GM18505 (cell line): ENCODE data around the gene TLE3.
A peak's percentile ranks its signal among the peaks of the same experiment; 100 is the strongest.

Experiments
- ATAC-seq: cut with Tn5 transposase; IDR thresholded peaks from one replicate; pipeline ENCODE4 v1.9.1; 2021; ENCODE audit not compliant: unreplicated experiment
- POLR2A ChIP-seq: IDR thresholded peaks from 4 replicates; pipeline ENCODE4 v1.6.1; 2011; ENCODE audit warnings: borderline replicate concordance; ENCODE audit not compliant: insufficient read depth, insufficient read length; ENCODE audit errors: extremely low read depth

TLE3 gene

DNA sequence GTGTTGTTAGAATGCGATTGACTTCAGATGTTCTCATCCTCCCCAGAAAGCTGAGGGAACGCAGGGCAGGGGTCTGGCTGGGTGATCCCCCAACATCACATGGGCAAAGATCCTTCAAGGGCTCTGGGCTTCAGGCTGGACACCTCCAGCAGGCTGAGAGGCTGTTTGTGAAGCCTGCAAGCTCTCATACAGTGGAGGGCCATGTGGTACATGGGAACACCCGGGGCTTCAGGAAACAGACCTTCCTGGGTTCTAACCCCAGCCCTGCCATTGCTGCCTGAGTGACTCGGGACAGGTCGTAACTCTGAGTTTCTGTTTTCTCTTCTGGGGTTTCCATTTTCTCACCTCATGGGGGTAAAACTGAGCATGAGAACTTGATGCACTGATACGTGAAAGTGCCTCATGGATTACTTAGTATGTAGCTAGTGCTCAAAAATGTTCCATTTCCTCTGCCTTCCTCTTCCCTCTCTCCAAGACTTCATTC, 81.2 kb downstream of the TLE3 start:
- no peak for ATAC-seq
- TF ChIP-seq POLR2A = peak; percentile 57

DNA sequence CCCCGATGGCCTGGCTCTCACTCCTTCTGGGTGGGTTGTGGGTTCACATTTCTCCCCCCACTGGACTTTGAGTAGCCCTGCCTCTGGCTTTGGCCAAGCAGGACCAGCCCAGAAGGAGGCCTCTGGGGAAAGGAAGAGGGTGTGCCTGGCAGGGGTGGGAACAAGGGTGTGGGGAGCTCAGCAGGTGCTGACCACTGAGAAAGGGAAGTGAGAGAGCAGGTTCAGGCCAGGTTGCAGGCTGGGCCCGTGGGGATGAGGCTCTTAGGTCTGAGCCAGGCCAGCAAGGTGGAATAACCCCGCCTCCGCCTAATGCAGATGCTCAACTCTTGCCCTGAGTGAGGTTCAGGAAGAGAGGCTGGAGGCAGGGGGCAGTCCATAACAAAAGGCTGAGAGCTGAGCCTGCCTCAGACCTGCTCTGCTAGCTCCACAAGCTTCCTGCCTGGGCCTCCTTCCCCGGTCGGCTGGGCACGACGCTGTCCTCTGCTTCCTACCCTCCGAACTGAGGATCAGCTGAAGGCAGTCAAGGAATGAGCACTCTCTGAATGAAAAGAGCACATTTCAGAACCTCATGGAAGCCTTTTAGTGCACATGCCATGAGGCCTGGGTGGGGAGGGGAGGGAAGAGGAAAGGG, 82.7 kb downstream of the TLE3 start:
- peak; percentile 74 for ATAC-seq

DNA sequence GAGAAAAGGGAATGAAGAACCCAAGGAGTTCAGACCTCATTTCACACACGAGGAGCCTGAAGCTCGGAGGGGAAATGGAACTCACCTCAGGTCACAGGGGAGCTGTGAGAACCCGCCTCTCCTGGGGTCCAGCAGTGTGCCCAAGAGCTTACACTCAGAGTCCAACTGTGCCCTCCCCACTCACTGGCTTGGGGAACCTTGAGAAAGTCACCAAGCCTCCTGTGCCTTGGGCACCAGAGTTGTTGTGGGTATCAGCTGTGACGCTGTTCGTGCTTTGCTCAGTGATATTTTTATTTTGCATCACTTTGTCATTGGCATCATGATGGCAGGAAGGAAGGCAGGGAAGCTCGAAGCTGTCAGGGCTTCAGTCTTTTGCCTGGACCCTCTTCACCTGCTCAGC, 83.4 kb downstream of the TLE3 start:
- no peak for TF ChIP-seq POLR2A
- ATAC-seq = no peak

More for the DNA sequence above, 82.7 kb downstream of the TLE3 start:
- peak; percentile 64 for TF ChIP-seq POLR2A

DNA sequence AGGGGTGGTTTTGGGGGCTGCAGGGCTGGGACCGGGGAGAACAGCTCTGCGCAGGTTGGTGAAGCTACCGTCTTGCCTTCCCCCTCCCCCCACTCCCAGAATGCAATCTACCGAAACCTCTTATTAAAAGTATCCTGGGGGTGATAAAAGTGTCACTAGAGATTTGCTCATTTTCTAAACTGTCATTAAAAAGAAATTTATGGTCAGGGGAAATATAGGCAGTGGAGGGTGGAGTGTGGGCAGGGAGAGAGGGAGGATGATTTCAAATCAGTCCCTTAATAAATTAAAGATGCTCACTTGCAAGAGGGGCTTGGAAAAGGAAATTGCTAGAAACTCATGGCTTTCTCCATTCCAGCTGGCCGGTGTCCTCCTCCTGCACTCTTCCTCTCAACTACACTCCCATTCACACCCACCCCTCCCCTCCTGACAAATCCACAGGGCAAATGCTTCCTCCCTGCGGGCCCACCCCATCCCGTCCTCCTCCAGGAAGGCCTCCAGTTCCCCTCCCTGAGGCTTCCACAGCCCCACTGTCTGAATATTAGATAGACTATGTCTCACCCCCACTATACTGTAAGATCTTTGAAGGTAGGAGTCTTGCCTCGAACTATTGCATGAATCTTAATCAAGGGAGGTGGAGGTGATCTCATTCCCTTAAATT, 83.9 kb downstream of the TLE3 start:
- ATAC-seq = no peak
- TF ChIP-seq POLR2A = no peak

DNA sequence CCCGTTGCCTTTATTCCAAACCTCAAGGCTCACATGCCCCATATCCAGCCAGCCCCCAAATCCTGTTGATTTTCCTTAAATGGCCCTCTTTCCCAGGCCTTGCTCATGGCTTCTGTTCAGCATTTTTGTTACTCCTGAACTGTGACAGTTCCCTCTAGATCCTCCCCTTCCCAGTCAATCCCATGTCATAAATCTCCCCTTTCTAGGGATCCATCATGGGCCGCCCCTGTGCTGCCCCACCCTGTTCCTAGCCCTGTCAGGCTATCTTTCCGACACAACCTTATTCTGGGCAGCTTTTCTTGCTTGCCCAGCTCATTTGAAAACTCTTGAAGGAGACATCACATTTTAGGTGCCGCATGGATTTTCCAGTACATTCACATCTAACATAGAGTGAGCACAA, 84.8 kb downstream of the TLE3 start:
- TF ChIP-seq POLR2A = no peak
- ATAC-seq = no peak

DNA sequence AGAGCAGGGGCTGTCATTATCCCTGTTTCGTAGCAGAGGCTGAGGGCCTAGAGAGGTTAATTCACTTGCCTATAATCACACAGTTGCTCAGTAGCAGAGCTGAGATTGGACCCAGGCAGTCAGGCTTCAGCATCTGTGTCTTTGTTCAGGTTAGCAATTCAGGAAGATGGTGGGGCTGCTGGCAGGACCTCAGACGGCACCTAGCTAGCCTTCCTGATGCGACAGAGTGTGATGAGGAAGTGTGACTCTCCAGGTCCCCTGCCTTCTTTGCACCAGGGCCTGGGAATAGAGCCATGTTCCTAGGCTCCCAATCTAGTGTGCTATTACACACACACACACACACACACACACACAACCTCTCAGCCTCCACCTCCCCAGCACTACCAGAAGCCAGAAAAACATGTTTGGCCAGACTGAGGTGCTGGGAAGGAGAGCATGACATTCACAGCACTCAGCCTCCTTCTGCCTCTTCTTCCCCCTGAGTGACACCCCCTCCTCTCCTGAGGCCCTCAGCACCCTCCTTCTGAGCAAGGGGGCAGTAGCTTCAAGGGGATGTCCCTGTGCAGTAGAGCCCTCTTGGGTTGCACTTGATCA, 88.9 kb downstream of the TLE3 start:
- no peak for ATAC-seq

DNA sequence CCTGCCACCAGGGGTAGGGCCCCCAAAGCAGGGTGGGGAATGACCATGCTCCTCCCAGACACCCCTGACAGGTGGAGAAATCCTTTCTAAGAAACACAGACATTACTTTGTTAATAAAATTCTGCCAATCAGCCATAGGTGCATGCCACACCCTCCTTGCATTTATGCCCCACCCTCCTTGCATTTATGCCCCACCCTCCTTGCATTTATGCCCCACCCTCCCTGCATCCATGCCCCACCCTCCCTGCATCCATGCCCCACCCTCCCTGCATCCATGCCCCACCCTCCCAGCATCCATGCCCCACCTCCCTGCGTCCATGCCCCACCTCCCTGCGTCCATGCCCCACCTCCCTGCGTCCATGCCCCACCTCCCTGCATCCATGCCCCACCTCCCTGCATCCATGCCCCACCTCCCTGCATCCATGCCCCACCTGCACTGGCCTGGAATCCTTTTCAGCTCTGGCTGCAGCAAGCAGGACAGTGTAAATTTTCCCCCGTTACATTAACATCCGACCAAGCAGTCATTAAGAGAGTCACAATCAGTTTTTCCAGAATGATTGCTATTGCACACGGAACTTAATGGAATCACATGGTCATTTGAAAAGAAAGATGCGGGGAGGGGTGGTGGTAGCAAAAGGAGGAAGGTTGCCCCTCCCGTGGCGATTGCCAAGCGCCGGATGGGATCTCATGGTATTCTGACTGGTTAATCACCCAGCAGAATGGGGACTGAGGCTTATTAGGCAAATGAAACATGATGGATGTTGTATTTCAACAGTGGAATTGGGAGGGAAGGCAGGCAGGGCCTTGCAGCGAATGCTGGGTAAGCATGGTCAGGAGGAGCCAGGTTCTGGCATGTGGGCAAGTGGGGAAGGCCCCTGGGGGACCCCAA, 91.2 kb downstream of the TLE3 start:
- ATAC-seq = no peak
- TF ChIP-seq POLR2A = no peak

More for the DNA sequence above, 88.9 kb downstream of the TLE3 start:
- no peak for TF ChIP-seq POLR2A

DNA sequence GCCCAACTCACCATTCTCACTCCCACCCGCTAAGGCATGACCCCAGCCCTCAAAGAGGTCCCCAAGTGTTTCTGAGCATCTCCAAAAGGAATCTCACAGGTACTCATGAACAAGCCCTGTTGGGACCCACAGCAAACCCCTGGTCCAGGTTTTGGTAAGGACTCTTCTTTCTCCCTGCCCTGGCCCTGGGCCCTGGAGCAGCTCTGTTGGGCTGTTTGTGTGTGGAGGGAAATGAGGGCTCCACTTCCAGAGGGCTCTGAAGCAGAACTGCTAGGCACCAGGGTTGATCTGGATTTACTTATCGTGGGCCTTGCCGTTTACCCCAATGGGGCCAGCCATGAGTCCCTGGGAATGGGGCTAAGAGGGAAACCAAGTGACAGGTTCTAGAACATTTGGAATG, 92.9 kb downstream of the TLE3 start:
- TF ChIP-seq POLR2A = no peak
- ATAC-seq = no peak

DNA sequence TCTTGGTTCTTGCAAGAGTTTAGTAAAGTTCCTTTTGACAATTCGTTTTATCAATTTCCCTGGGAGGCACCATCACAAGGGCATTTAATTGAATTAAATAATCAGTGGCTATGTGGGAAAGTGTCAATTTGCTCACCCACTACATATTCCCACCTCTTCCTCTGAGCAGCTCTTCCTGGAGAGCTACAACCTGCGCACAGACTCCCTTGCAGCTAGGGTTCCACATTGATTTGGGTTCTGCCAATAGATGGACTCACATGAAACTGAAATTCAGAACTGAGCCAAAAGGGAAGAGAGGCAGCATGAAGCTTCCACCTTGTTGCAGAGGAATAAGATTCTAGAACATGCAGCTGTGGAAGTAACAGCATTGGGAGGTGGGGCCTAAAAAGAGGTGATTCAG, 94.8 kb downstream of the TLE3 start:
- TF ChIP-seq POLR2A = no peak
- no peak for ATAC-seq

DNA sequence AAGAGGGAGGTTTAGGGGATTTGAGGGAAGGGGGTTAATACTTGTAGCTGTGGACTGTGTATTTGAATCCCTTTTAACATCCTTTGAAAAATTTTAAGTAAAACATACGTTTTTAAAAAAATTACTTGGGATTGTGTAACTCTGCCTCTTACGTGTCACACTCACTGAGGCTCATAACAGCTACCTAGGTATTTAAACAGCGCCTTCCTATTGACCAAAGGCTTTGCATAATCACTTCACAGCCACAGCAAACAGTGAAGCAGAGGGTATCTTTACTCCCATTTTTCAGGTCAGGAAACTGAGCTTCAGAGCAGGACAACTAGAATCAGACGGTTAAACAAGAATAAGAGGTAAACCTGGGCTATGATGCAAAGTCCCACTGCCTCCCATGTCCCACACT, 95.9 kb downstream of the TLE3 start:
- no peak for TF ChIP-seq POLR2A
- no peak for ATAC-seq

DNA sequence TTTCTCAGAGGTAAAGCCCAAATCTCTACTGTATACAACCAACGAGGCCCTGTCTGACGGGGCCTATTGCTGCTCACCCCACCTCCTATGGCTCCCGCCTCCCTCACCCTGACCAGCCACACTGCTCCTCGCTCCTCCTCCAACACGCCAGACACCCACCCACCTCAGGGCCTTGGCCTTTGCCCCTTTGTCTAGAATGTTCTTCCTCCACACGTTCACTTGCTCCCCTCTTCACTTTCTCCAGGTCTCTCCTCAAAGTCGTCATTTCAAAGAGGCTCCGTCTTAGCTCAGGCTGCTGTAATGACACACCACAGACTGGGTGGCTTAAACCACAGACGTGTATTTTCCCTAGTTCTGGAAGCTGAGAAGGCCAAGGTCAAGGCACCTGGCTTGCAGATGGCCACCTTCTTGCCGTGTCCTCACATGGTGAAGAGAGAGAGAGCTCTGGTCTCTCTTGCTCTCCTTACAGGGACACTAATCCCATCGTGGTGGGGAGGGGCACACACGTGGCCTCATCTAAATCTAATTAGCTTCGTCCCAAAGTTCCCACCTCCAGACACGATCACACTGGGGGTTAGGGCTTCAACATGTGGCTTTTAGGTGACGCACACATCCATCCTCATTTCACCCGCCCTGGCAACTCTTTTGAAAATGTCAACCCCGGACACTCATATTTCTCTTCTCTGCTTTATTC, 98.2 kb downstream of the TLE3 start:
- ATAC-seq = no peak
- no peak for TF ChIP-seq POLR2A

DNA sequence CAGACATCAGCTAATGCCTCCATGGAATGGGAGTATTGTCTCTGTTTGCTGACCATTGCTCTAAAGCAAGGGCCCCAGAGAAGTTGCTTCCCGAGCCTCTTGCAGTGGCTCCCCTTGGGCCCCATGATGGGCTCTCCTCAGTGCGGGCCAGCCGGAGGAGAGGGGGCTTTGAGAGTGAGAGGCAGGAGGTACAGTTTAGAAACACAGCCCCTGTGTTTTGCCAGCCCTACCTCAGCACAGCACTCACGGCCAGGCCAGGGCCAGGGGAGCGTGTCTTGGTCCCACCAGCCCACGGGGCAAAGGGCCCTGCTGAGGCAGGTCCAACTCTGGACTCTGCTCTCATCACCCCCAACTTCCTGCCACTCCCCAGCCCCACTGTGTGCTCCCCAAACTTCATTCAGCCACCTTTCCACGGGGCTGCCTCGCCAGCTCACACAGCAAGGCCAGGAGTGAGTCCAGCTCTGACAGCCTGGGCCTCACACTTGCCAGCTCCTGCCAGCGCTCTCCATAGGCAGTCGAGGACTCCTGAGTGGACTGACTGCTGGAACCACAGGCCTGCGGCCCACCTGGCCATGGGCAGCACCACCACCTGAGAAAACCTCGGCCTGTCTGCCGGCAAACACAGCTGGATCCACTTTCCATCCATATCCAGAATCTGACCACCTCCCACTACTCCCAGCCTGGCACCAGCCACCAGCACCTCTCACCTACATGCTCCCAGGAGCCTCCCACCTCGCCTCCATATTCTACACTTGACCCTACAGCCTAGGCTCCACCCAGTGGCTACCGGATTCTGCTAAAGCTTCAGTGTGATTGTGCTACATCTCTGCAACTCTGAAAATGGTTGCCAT, 99.0 kb downstream of the TLE3 start:
- ATAC-seq = no peak
- TF ChIP-seq POLR2A = no peak
